ENCODE results near the gene SHBG.
A peak's percentile ranks its signal among the peaks of the same experiment; 100 is the strongest.
"Not testable (repeated sequence)": the region's sequence is repeated elsewhere in the genome, so short reads cannot be mapped to it uniquely, and the experiment has no call there.

The SHBG gene

GRCh38 chr17:7611635-7612293 is 18.2 kb upstream of the SHBG start:
- no peak for DNase-seq (ENCODE audit: extremely low read depth in 1 of 2, low read depth in 1 of 2)

GRCh38 chr17:7612294-7612640 is 17.7 kb upstream of the SHBG start:
- no peak for DNase-seq (ENCODE audit: extremely low read depth in 1 of 2, low read depth in 1 of 2)

- DNase-seq (ENCODE audit: extremely low read depth in 1 of 2, low read depth in 1 of 2), result no peak
Observed at GRCh38 chr17:7613769-7614424, 16.0 kb upstream of the SHBG start.

- peak; percentile 100 for DNase-seq (ENCODE audit: extremely low read depth in 1 of 2, low read depth in 1 of 2)
Observed at GRCh38 chr17:7614425-7615264, 15.3 kb upstream of the SHBG start, which contains the start of gene FXR2. Gene FXR2 (minus strand): TSS chr17:7614897. CDS start chr17:7614532, 365 bp downstream.

GRCh38 chr17:7615265-7615747 is 14.6 kb upstream of the SHBG start:
- no peak for DNase-seq (ENCODE audit: extremely low read depth in 1 of 2, low read depth in 1 of 2)

- DNase-seq (ENCODE audit: extremely low read depth in 1 of 2, low read depth in 1 of 2), result no peak
Observed at GRCh38 chr17:7618608-7619007, 11.3 kb upstream of the SHBG start.

- DNase-seq (ENCODE audit: extremely low read depth in 1 of 2, low read depth in 1 of 2), result no peak
Observed at GRCh38 chr17:7620835-7621234, 9.1 kb upstream of the SHBG start.

- DNase-seq (ENCODE audit: extremely low read depth in 1 of 2, low read depth in 1 of 2), result no peak
Observed at GRCh38 chr17:7623661-7624060, 6.3 kb upstream of the SHBG start.

- DNase-seq (ENCODE audit: extremely low read depth in 1 of 2, low read depth in 1 of 2), result not testable (repeated sequence)
Observed at GRCh38 chr17:7625749-7626148, 4.2 kb upstream of the SHBG start.

- no peak for DNase-seq (ENCODE audit: extremely low read depth in 1 of 2, low read depth in 1 of 2)
Observed at GRCh38 chr17:7626307-7626706, 3.6 kb upstream of the SHBG start.

- DNase-seq (ENCODE audit: extremely low read depth in 1 of 2, low read depth in 1 of 2), result no peak
Observed at GRCh38 chr17:7626956-7627249, 3.0 kb upstream of the SHBG start.

GRCh38 chr17:7627250-7628121 is 2.4 kb upstream of the SHBG start, which contains the start of gene SAT2:
Gene SAT2 (minus strand): TSS chr17:7627821. CDS start chr17:7627635, 186 bp downstream.
- DNase-seq (ENCODE audit: extremely low read depth in 1 of 2, low read depth in 1 of 2), result peak; percentile 77 to 86

GRCh38 chr17:7631398-7632380 is 1.8 kb downstream of the SHBG start:
- no peak for DNase-seq (ENCODE audit: extremely low read depth in 1 of 2, low read depth in 1 of 2)

GRCh38 chr17:7632492-7632894 is 2.6 kb downstream of the SHBG start:
- peak in 1 of 2 donors; percentile 14 for DNase-seq (ENCODE audit: extremely low read depth in 1 of 2, low read depth in 1 of 2)

- DNase-seq (ENCODE audit: extremely low read depth in 1 of 2, low read depth in 1 of 2), result no peak
Observed at GRCh38 chr17:7633093-7633492, 3.2 kb downstream of the SHBG start.

GRCh38 chr17:7634384-7634783 is 4.4 kb downstream of the SHBG start:
- no peak for DNase-seq (ENCODE audit: extremely low read depth in 1 of 2, low read depth in 1 of 2)

- no peak for DNase-seq (ENCODE audit: extremely low read depth in 1 of 2, low read depth in 1 of 2)
Observed at GRCh38 chr17:7636163-7636562, 6.2 kb downstream of the SHBG start.

GRCh38 chr17:7640783-7641182 is 10.8 kb downstream of the SHBG start:
- no peak for DNase-seq (ENCODE audit: extremely low read depth in 1 of 2, low read depth in 1 of 2)

GRCh38 chr17:7641635-7642034 is 11.7 kb downstream of the SHBG start:
- not testable (repeated sequence) for DNase-seq (ENCODE audit: extremely low read depth in 1 of 2, low read depth in 1 of 2)

- no peak for DNase-seq (ENCODE audit: extremely low read depth in 1 of 2, low read depth in 1 of 2)
Observed at GRCh38 chr17:7644775-7645174, 14.8 kb downstream of the SHBG start.
